ENCODE results near the gene GCK.
A peak's percentile ranks its signal among the peaks of the same experiment; 100 is the strongest.
"Not testable (repeated sequence)": the region's sequence is repeated elsewhere in the genome, so short reads cannot be mapped to it uniquely, and the experiment has no call there.

GCK gene

GRCh38 chr7:44177570-44178131, 11.6 kb downstream of the GCK start:
- DNase-seq (ENCODE audit: low spot score): no peak

GRCh38 chr7:44176486-44176885, 12.8 kb downstream of the GCK start:
- DNase-seq (ENCODE audit: low spot score): no peak

GRCh38 chr7:44175730-44176129, 13.5 kb downstream of the GCK start:
- DNase-seq (ENCODE audit: low spot score): no peak

- DNase-seq (ENCODE audit: low spot score): not testable (repeated sequence)
Measured at GRCh38 chr7:44174694-44174948, 14.6 kb downstream of the GCK start.

- no peak for DNase-seq (ENCODE audit: low spot score)
Measured at GRCh38 chr7:44173911-44174693, 15.1 kb downstream of the GCK start.

- DNase-seq (ENCODE audit: low spot score): no peak
Measured at GRCh38 chr7:44172803-44173424, 16.3 kb downstream of the GCK start.

GRCh38 chr7:44172352-44172751, 16.9 kb downstream of the GCK start:
- DNase-seq (ENCODE audit: low spot score): no peak

- not testable (repeated sequence) for DNase-seq (ENCODE audit: low spot score)
Measured at GRCh38 chr7:44171901-44172300, 17.3 kb downstream of the GCK start.

- no peak for DNase-seq (ENCODE audit: low spot score)
Measured at GRCh38 chr7:44167920-44168319, 21.3 kb downstream of the GCK start.

- DNase-seq (ENCODE audit: low spot score): peak; percentile 90
Measured at GRCh38 chr7:44163591-44163990, 25.6 kb downstream of the GCK start.

- no peak for DNase-seq (ENCODE audit: low spot score)
Measured at GRCh38 chr7:44162785-44163395, 26.3 kb downstream of the GCK start.

GRCh38 chr7:44162179-44162578, 27.1 kb downstream of the GCK start:
- no peak for DNase-seq (ENCODE audit: low spot score)

GRCh38 chr7:44161371-44161770, 27.9 kb downstream of the GCK start:
- DNase-seq (ENCODE audit: low spot score): no peak

- no peak for DNase-seq (ENCODE audit: low spot score)
Measured at GRCh38 chr7:44159824-44160630, 29.2 kb downstream of the GCK start.

GRCh38 chr7:44158873-44159631, 30.2 kb downstream of the GCK start:
- DNase-seq (ENCODE audit: low spot score): no peak

GRCh38 chr7:44158096-44158872, 31.0 kb downstream of the GCK start:
- DNase-seq (ENCODE audit: low spot score): no peak

- no peak for DNase-seq (ENCODE audit: low spot score)
Measured at GRCh38 chr7:44157116-44158080, 31.8 kb downstream of the GCK start.

GRCh38 chr7:44156453-44157010, 32.7 kb downstream of the GCK start:
- no peak for DNase-seq (ENCODE audit: low spot score)

Measured in AG08396 (cell line).